Measurements from ENCODE around the gene PELI2.

Gene PELI2

DNA sequence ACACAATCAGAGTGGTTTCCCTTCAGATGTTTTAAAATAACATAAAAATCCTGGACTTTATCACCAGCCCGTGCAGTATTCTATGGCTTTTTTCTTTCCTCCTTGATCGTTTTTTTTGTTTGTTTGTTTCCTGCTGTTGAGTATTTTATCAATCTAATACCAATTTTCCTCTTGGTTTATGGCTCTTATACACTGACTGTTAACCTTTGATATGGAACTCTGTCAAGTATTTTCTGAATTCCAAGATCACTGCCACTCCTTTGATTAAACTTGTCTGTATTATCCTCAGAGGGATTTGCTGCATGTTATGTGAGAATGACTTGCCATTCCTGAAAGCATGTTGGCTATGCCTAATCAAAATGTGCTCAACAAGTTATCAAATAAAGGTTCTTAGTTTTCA is 88.4 kb downstream of the PELI2 start:
- TF ChIP-seq EZH2phosphoT487 (IDR thresholded peaks at IDR 0.05; ENCODE audit: low read length): no peak
- Histone ChIP-seq H2AFZ (ENCODE audit: low read length) (no peak overlapping the region), H3K79me2 (ENCODE audit: low read length) (no peaks in the 10 kb centered on the region), H3K27me3 (replicated peaks; ENCODE audit: insufficient read depth, low read length) (no peaks in the 10 kb centered on the region), H4K20me1 (ENCODE audit: insufficient read depth, low read length) (no peaks in the 10 kb centered on the region), H3F3A (ENCODE audit: insufficient read depth, low read length) (no peaks in the 10 kb centered on the region), H3K4me2 (ENCODE audit: low read depth, low read length) (no peak overlapping the region), H3K4me1 (ENCODE audit: low read length) (no peaks in the 10 kb centered on the region), H3K27ac (ENCODE audit: low read length) (no peak overlapping the region), H3K36me3 (replicated peaks; ENCODE audit: insufficient read depth, low read length) (no peaks in the 10 kb centered on the region), H3K4me3 (ENCODE audit: low read length) (no peak overlapping the region), H3K9ac (ENCODE audit: low read length) (no peak overlapping the region), H3K9me3 (replicated peaks; ENCODE audit: insufficient read depth, low read length) (no peaks in the 10 kb centered on the region), H3K9me2 (replicated peaks; ENCODE audit: insufficient read depth, low read length) (no peaks in the 10 kb centered on the region)
- DNase-seq: no peak

DNA sequence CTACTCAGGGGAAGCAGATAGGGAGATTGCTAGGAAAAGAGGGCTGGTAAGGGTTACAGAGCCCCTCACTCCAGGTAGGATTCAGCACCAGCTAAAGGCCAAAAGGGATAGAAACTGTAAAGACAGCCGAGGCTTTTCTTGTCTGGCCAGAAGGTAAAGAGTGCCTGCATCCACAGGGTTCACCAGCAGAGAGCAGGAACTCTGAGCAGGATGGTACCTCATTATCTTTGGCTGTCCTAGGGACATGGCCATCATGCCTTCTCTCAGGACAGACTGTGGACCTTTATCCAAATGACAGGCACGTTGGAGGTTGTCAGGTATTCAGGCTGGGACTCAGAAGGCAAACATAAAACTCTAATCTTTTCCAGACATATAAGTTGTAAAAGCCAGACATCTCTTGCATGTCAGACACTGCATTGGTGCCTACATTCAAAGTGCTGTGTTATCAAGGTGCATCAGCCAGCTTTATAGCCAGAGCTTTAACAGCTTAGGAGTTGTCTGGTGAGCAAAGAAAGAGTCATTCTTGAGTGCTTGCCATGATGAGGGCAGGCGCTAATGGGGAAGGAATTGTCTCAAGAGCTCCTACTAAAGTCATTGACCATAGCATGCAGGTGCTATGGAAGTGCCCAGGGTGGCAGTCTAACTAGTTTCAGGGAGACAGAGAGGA is 89.5 kb downstream of the PELI2 start:
- H3K27me3 ChIP-seq (replicated peaks; ENCODE audit: insufficient read depth, low read length): no peaks in the 10 kb centered on the region
- no peaks in the 10 kb centered on the region for H3K79me2 ChIP-seq (ENCODE audit: low read length)
- no peak overlapping the region for H3K9ac ChIP-seq (ENCODE audit: low read length)
- H3K4me2 ChIP-seq (ENCODE audit: low read depth, low read length): no peak overlapping the region
- H3K4me3 ChIP-seq (ENCODE audit: low read length): no peak overlapping the region
- H3K36me3 ChIP-seq (replicated peaks; ENCODE audit: insufficient read depth, low read length): no peaks in the 10 kb centered on the region
- no peak overlapping the region for H3K27ac ChIP-seq (ENCODE audit: low read length)
- TF ChIP-seq EZH2phosphoT487 (IDR thresholded peaks at IDR 0.05; ENCODE audit: low read length) (no peak), EZH2 (optimal IDR thresholded peaks at IDR 0.05; ENCODE audit: low read depth, low read length) (no peak), CTCF (IDR thresholded peaks at IDR 0.05; ENCODE audit: low read length) (no peak)
- no peaks in the 10 kb centered on the region for H4K20me1 ChIP-seq (ENCODE audit: insufficient read depth, low read length)
- DNase-seq: no peak
- H3K4me1 ChIP-seq (ENCODE audit: low read length): no peaks in the 10 kb centered on the region
- no peak overlapping the region for H2AFZ ChIP-seq (ENCODE audit: low read length)
- no peaks in the 10 kb centered on the region for H3K9me2 ChIP-seq (replicated peaks; ENCODE audit: insufficient read depth, low read length)
- H3F3A ChIP-seq (ENCODE audit: insufficient read depth, low read length): no peaks in the 10 kb centered on the region
- H3K9me3 ChIP-seq (replicated peaks; ENCODE audit: insufficient read depth, low read length): no peaks in the 10 kb centered on the region

DNA sequence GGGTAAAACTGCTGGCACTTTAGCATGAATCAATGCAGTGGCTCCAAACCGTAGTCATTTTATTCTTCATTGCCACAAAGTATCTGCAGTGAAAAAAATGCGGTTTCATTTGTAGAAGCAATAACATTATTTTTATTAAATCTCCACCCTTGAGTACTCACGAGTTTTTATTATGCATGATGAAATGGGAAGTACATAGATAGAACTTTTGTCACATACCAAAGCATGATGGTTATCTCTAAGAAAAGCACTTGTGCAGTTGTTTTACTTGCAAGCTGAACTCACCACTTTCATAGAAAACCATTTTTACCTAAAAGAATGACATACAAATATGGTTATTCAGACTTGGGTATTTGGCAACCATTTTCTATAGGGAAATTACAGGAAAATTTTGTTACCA is 90.3 kb downstream of the PELI2 start:
- Histone ChIP-seq H3K9ac (ENCODE audit: low read length) (no peak overlapping the region), H3K4me1 (ENCODE audit: low read length) (no peaks in the 10 kb centered on the region), H3K4me2 (ENCODE audit: low read depth, low read length) (no peak overlapping the region), H2AFZ (ENCODE audit: low read length) (no peak overlapping the region), H3K9me2 (replicated peaks; ENCODE audit: insufficient read depth, low read length) (no peaks in the 10 kb centered on the region), H3K79me2 (ENCODE audit: low read length) (no peaks in the 10 kb centered on the region), H3K36me3 (replicated peaks; ENCODE audit: insufficient read depth, low read length) (no peaks in the 10 kb centered on the region), H4K20me1 (ENCODE audit: insufficient read depth, low read length) (no peaks in the 10 kb centered on the region), H3K9me3 (replicated peaks; ENCODE audit: insufficient read depth, low read length) (no peaks in the 10 kb centered on the region), H3K27ac (ENCODE audit: low read length) (no peak overlapping the region), H3F3A (ENCODE audit: insufficient read depth, low read length) (no peaks in the 10 kb centered on the region), H3K4me3 (ENCODE audit: low read length) (no peak overlapping the region), H3K27me3 (replicated peaks; ENCODE audit: insufficient read depth, low read length) (no peaks in the 10 kb centered on the region)
- TF ChIP-seq CTCF (IDR thresholded peaks at IDR 0.05; ENCODE audit: low read length) (no peak), EZH2phosphoT487 (IDR thresholded peaks at IDR 0.05; ENCODE audit: low read length) (no peak), EZH2 (optimal IDR thresholded peaks at IDR 0.05; ENCODE audit: low read depth, low read length) (no peak)
- DNase-seq: no peak

DNA sequence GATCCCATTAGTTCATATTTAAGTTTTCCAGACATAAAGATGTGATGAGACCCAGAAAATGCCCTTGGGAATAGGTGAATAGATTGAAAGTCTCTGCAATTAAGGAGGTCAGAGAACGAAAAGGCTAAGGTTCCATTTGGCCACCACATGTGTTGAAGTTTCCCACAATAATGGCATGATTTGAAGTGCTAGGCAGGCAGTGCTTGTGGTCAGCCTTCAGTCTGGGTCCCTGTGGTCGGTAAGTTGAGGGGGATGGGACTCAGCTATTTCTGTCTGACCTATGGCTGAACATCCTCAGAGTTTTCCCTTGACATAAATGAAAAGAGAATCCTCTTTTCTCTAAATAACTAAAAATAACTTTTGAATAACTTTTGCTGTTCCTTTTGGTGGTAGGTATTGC is 92.4 kb downstream of the PELI2 start:
- no peaks in the 10 kb centered on the region for H3K79me2 ChIP-seq (ENCODE audit: low read length)

More for the DNA sequence above, 92.4 kb downstream of the PELI2 start:
- Histone ChIP-seq H3K4me3 (ENCODE audit: low read length) (no peak overlapping the region), H3K4me2 (ENCODE audit: low read depth, low read length) (no peak overlapping the region), H2AFZ (ENCODE audit: low read length) (no peak overlapping the region), H3K9ac (ENCODE audit: low read length) (no peak overlapping the region), H4K20me1 (ENCODE audit: insufficient read depth, low read length) (no peaks in the 10 kb centered on the region), H3K9me2 (replicated peaks; ENCODE audit: insufficient read depth, low read length) (no peaks in the 10 kb centered on the region), H3K4me1 (ENCODE audit: low read length) (no peaks in the 10 kb centered on the region), H3K36me3 (replicated peaks; ENCODE audit: insufficient read depth, low read length) (no peaks in the 10 kb centered on the region), H3K27ac (ENCODE audit: low read length) (no peak overlapping the region), H3F3A (ENCODE audit: insufficient read depth, low read length) (no peaks in the 10 kb centered on the region), H3K27me3 (replicated peaks; ENCODE audit: insufficient read depth, low read length) (no peaks in the 10 kb centered on the region), H3K9me3 (replicated peaks; ENCODE audit: insufficient read depth, low read length) (no peaks in the 10 kb centered on the region)
- no peak for TF ChIP-seq EZH2phosphoT487 (IDR thresholded peaks at IDR 0.05; ENCODE audit: low read length)
- no peak for TF ChIP-seq EZH2 (optimal IDR thresholded peaks at IDR 0.05; ENCODE audit: low read depth, low read length)
- no peak for TF ChIP-seq CTCF (IDR thresholded peaks at IDR 0.05; ENCODE audit: low read length)
- no peak for DNase-seq
